T-helper 2 cell treated with Interferon-gamma antibody and Interleukin-4, amounts not matched to agents 100 ng/mL and 5 ng/mL, for 36 hours (primary cell): ENCODE measurements around the gene ERC1. TPM values are rescaled to one million over a fixed set of nuclear protein-coding genes. Genes with fewer than 3 reads are reported as not detected.
"Not testable (repeated sequence)": the region's sequence is repeated elsewhere in the genome, so short reads cannot be mapped to it uniquely, and the experiment has no call there.

Source experiments
- intact Hi-C: fragments of 100-400 bp; cut with micrococcal nuclease; formaldehyde crosslinking; loops from one replicate; pipeline ENCODE4 v1.15.1; 2023
- total RNA-seq: library from RNA; stranded (reverse); gene quantifications from 2 replicates; pipeline ENCODE4 v1.2.3, GENCODE V29; 2022

The ERC1 gene
- total RNA-seq, 1 donor from 2014 or later = 51.5 TPM

DNA sequence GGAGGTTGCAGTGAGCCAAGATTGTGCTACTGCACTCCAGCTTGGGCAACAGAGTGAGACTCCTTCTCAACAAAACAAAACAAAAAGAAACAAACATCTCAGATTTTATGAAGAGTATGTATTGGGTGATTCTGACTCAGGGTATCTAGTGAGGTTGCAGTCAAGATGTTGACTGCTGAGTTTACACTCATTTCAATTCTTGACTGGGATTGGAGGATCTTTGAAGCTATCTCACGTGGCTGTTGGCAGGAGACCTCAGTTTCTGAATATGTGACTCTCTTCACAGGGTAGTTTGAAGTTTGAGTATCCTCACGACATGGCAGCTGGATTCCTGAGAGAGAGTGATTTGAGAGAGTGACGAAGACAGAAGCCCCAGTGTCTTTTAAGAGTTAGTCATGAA, 29.4 kb downstream of the ERC1 start:
- intact Hi-C loops = no loop called here

- intact Hi-C loops = no loop called here
Measured at GRCh38 chr12:1022032-1022970, 31.3 kb downstream of the ERC1 start.

DNA sequence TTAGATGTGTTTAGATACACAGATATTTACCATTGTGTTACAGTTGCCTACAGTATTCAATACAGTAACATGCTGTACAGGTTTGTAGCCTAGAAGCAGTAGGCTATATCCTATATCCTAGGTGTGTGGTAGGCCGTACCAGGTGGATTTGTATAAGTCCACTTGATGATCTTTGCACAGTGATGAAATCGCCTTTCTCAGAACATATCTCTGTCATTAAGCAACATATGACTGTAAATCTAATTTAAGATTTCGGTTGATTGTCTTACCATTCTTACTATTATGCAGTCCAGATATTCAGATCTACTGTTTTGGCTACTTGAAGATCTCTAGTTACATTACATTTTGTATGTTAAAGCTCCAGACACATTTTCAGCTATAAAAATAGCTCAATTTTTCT, 39.8 kb downstream of the ERC1 start:
- intact Hi-C loops = no loop called here

DNA sequence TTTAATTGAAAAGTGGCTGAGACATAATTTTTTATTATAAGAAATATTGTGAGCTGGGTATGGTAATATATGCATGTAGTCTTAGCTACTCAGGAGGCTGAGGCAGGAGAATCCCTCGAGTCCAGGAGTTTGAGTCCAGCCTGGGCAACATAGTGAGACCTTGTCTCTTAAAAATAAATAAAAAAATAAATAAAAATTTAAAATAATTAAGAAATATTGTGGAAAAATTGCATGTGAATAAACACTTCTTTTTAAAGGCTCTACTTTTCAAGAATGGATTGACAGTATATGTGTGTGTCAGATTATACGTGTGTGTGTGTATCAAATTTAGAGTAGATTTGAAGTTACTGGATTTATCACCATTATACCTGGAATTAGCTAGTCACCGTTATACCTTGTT, 43.2 kb downstream of the ERC1 start:
- intact Hi-C loops = no loop called here

- intact Hi-C loops = no loop called here
Measured at GRCh38 chr12:1034751-1035457, 43.9 kb downstream of the ERC1 start.

- intact Hi-C loops = no loop called here
Measured at GRCh38 chr12:1041478-1041877, 50.5 kb downstream of the ERC1 start.

GRCh38 chr12:1044199-1044598, 53.2 kb downstream of the ERC1 start:
- intact Hi-C loops = no loop called here

DNA sequence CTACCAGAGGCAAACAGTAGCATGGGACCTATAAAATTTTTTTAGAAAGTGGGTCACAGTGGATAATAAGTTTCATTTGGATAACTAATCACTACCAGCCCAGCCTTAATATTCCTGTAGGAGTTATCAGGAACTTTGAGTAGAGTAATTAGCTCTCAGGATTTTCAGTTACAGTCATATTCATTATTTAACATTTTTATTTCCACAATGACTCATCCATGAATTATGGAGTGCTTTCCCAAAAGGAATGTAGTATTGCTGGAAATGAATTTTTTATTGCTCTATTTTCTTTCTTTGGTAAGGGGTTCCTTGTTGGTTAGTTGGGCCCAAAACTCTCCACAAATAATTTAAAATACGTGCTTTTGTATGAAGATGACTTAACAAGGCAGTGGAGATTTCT, 53.7 kb downstream of the ERC1 start:
- intact Hi-C loops = no loop called here

GRCh38 chr12:1046727-1047126, 55.7 kb downstream of the ERC1 start:
- intact Hi-C loops = no loop called here

DNA sequence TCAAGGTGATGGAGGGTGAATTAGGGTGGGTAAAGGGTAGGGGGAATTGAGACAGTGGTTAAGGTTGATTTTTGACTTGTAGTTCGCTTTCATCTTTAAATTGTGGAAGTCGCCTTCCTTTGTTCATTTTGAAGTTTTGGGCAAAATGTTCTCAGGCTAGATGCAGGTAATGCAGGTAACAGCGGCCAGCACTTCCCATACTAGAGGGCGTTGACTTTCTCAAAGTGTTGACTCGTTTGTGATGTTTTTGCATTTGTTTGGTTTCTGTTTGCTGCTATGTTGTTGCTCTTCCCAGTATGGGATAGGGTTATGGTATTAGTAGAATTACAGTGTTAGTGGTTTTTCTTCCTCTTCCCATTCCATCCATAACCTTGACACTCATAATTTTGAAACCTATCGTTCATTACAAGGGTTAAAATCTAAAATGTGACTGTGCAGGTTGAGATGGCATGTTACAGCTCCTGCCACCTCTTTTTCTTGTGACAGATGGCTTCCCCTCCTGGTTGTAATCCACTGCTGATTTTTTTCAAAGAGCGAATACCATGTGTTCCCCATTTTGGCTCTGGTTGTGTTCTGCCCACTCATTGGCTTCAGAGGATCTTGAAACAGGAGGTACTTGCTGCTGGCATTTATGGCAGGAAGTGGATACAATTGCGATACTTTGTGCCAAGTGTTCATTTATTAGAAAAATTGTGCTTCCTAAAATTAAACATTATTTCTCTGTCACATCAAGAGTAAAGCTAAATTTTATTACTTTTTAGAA, 57.1 kb downstream of the ERC1 start:
- intact Hi-C loops = no loop called here

DNA sequence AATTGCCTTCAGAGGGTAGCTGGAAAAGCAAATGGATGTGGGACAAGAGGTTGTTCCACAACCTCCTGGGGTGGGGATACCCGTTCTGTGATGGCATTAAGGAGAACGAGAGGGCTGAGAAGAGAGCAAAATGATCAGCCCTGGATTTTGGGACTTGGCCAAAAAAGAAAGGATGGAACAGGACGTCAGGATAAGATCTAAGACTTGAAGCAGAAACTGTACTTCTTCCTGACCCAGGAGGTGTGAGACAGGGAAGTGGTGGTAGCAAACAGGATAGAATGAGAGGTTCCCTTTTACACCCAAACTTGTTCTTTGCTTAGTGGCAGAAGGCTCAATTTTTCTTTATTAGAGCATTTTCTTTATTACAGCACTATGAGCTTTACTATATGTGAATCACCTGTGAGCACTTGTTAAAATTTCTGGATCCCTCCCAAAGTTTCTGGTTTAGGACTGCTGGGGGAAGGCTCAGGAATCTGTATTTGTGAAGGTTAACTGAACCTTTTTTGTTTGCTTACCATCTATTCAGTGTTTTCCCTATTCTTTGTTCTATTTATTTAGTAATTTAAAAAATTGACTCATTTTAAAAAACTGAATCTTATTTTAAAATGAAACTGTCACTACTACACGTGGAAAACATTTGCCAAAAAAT, 59.2 kb downstream of the ERC1 start:
- intact Hi-C loops = no loop called here

DNA sequence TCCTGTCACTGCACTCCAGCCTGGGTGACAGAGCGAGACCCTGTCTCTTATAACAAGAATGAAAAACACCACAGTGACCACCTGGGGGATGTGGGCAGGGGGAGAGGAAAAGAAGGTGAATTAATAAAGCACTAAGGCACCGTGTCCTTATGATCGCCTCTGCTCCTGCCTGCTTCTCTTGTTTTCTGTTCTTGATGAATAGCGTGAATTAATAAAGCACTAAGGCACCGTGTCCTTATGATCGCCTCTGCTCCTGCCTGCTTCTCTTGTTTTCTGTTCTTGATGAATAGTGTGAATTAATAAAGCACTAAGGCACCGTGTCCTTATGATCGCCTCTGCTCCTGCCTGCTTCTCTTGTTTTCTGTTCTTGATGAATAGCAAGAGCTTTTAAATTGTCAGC, 60.6 kb downstream of the ERC1 start:
- intact Hi-C loops = not testable (repeated sequence)

DNA sequence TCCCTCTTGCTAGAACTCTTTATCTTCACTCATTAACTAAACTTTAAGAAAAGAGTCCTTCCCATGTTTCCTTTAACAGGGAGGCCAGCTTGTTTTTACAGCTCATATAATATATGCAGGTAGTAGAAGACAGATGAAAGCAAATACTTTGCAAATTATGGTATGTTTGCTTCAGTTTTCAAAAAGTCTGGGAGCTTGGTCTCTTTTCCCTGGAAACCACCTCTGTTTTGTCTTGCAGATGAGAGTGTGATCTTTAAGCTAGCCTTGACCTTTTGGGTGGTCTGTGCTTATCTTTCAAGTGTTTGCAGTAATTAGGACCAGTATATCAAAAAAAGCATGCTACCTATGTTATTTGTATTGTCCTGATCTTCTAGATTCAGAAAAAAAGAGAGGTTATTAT, 62.7 kb downstream of the ERC1 start:
- intact Hi-C loops = no loop called here

DNA sequence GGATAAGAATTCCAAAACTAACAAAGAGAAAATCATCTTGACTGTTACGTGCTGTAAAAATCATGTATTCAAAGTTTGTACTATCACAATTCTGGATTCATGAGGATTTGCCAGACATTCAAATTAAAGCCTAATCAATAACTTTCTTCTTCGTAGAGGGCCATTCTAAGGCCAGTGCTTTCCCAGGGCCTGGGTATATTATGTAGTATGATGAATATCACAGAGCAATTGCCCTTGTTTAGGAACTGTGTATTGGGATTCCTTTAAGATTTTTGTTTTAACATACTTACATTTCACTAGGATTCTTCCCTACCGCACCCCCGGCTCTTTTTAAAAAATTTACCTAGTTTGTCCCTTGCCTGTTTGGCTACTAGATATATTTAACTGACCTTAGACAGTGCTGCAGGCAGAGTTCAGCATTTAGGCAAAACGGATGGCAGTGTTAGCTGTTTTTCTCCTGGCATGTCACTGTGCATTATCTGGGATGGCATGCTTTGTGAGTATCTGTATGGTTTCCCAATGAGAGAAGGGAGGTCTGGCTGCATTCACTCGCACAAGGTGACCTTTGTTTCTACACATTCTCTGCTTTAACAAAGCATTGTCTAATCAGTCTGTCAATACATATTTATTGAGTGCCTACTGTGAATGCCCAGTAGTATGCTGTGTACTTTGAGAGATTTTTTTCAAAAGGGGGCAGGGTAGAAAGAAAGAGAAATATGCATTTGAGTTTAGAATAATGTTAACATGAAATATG, 63.3 kb downstream of the ERC1 start:
- intact Hi-C loops = no loop called here

DNA sequence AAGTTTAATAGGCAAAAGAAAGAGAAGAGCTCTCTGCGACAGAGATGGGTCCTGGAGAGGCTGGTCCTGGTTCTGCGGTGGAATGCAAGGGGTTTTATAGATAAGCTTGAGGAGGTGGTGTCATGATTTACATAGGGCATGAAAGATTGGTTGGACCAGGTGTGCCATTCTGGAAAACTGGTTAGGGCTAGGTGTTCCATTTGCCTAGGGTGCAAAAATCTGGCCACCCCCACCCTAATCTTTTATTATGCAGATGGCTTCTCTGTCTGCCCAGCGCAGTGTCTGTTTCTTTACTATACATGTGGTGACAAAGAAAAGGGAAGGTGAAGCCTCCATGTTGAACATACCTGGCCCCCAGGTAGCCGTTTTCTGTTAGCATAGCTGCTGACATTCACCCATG, 65.4 kb downstream of the ERC1 start:
- intact Hi-C loops = no loop called here

- intact Hi-C loops = no loop called here
Measured at GRCh38 chr12:1058423-1058822, 67.4 kb downstream of the ERC1 start.

- intact Hi-C loops = no loop called here
Measured at GRCh38 chr12:1059162-1059561, 68.1 kb downstream of the ERC1 start.

DNA sequence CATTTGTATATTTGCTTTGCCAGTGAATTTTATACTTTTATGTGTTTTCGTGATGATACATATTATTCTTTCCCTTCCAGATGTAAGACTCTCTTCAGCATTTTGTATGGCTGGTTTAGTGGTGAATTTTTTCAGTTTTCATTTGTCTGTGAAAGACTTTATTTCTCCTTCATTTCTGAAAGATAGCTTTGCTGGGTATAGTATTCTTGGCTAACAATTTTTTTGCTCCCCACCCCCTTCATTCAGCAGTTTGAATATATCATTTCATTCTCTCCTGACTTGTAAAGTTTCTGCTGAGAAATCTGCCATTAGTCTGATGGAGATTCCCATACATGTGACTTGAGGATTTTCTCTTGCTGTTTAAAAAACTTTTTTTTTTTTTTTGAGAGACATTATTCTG, 72.8 kb downstream of the ERC1 start:
- intact Hi-C loops = no loop called here

- intact Hi-C loops = no loop called here
Measured at GRCh38 chr12:1064317-1064716, 73.3 kb downstream of the ERC1 start.

DNA sequence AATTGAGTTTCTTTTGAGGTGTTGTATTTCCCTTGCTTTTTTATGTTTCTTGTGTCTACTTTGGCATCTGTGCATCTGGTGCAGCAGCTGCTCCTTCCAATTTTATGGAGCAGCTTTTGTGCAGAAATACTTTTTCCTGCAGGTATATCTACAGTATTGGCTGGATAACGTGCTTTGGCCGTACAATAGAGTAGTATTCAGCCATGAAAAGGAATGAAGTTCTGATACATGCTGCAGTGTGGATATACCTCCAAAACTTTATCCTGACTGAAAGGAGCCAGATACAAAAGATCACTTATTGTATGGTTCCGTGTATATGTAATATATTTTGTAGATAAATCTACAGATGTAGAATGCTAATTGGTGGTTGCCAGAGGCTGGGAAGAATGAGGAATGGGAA, 74.6 kb downstream of the ERC1 start:
- intact Hi-C loops = no loop called here

GRCh38 chr12:1069846-1070245, 78.8 kb downstream of the ERC1 start:
- intact Hi-C loops = no loop called here
